Thyroid gland (tissue), 4 donors: Measurements from ENCODE around the gene PNP. TPM values are rescaled to one million over a fixed set of nuclear protein-coding genes. Genes with fewer than 3 reads are reported as not detected.

ENCODE experiments used
- DNase-seq, 2 donors: peaks; one replicate each; pipeline ENCODE4 v3.0.0-alpha.2; 2019
- H3K27ac ChIP-seq, 3 donors: fragments of 200-600 bp; sonication (generic); 1 replicate in 2 of 3; 2 replicates in 1 of 3; pipeline ENCODE4 v1.5.1; 2016 to 2019; ENCODE audit warnings: mild to moderate bottlenecking in 1 of 3, moderate library complexity in 1 of 3
- H3K27me3 ChIP-seq: fragments of 200-600 bp; sonication (generic); one replicate; pipeline ENCODE4 v1.5.1; 2019
- H3K36me3 ChIP-seq, 2 donors: fragments of 200-600 bp; sonication (generic); one replicate each; pipeline ENCODE4 v1.5.1; 2016 to 2019
- H3K4me1 ChIP-seq, 2 donors: fragments of 200-600 bp; sonication (generic); one replicate each; pipeline ENCODE4 v1.5.1; 2017 to 2019
- H3K4me3 ChIP-seq, 3 donors: fragments of 200-600 bp; sonication (generic); replicated peaks in 1 of 3; 1 replicate in 2 of 3; 2 replicates in 1 of 3; pipeline ENCODE4 v1.5.1; 2016; ENCODE audit warnings: mild to moderate bottlenecking in 1 of 3
- H3K9me3 ChIP-seq: fragments of 200-600 bp; sonication (generic); one replicate; pipeline ENCODE4 v1.5.1; 2017
- POLR2A ChIP-seq, 2 donors: fragments of 450-650 bp; IDR thresholded peaks; one replicate each; pipeline ENCODE4 v1.6.1; 2017; ENCODE audit warnings: antibody characterized with exemption in 2 of 2, mild to moderate bottlenecking in 2 of 2, moderate library complexity in 1 of 2
- WGBS, 2 donors: methylation state at CpG; one replicate each; pipeline ENCODE4 v1.1.5; 2017; 5-methylcytosine and 5-hydroxymethylcytosine counted together
- intact Hi-C: fragments of 100-400 bp; cut with DNase I; formaldehyde crosslinking; loops from one replicate; pipeline ENCODE4 v1.15.1; 2023
- total RNA-seq, 4 donors: library from RNA; depleted of rRNA; stranded (reverse); fragments of >200 nt; gene quantifications; one replicate each; pipeline ENCODE4 v1.2.3, GENCODE V29; 2016
- TF ChIP-seq, protein P1 (sequence below), 6 experiments: fragments of 200-600 bp in 3 of 6; fragments of 450-650 bp in 3 of 6; sonication (generic) in 3 of 6; IDR thresholded peaks; one replicate each; pipeline ENCODE4 v1.5.1; 2016 to 2019; ENCODE audit warnings: antibody characterized with exemption in 6 of 6, mild to moderate bottlenecking in 2 of 6, inconsistent platforms in 1 of 6, moderate library complexity in 1 of 6

PNP gene
- total RNA-seq, 4 donors from 2014 or later, result 13.9 to 29.3 (median 18.7) TPM

- H3K36me3 ChIP-seq, result no peaks in the 10 kb centered on the region
- intact Hi-C loops, result no loop called here
- H3K27me3 ChIP-seq, result no peaks in the 10 kb centered on the region
- H3K4me1 ChIP-seq, result peaks cover 10 to 14% of the 10 kb centered on the region in 2 donors
- H3K4me3 ChIP-seq, result peak overlapping the region in 1 of 3 donors; percentile 10
- no peak for TF ChIP-seq POLR2A (IDR thresholded peaks at IDR 0.05)
- TF ChIP-seq, protein P1, sequence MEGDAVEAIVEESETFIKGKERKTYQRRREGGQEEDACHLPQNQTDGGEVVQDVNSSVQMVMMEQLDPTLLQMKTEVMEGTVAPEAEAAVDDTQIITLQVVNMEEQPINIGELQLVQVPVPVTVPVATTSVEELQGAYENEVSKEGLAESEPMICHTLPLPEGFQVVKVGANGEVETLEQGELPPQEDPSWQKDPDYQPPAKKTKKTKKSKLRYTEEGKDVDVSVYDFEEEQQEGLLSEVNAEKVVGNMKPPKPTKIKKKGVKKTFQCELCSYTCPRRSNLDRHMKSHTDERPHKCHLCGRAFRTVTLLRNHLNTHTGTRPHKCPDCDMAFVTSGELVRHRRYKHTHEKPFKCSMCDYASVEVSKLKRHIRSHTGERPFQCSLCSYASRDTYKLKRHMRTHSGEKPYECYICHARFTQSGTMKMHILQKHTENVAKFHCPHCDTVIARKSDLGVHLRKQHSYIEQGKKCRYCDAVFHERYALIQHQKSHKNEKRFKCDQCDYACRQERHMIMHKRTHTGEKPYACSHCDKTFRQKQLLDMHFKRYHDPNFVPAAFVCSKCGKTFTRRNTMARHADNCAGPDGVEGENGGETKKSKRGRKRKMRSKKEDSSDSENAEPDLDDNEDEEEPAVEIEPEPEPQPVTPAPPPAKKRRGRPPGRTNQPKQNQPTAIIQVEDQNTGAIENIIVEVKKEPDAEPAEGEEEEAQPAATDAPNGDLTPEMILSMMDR (IDR thresholded peaks at IDR 0.05), result no peak
- DNase-seq, result peak; percentile 32 to 53
- peak overlapping the region in 1 of 3 donors; percentile 56 for H3K27ac ChIP-seq
- H3K9me3 ChIP-seq, result no peaks in the 10 kb centered on the region
- 26 to 34% methylated on average over 20 to 44 of the region's 44 CpGs for WGBS, 2 donors
Observed at GRCh38 chr14:20434701-20435581, 34.3 kb upstream of the PNP start.

- Histone ChIP-seq H3K4me1 (peaks cover 5 to 9% of the 10 kb centered on the region in 2 donors), H3K27me3 (no peaks in the 10 kb centered on the region), H3K36me3 (no peaks in the 10 kb centered on the region), H3K9me3 (no peaks in the 10 kb centered on the region), H3K4me3 (peak within 1 kb of the TSS in 1 of 3 donors; percentile 10), H3K27ac (peak within 1 kb of the TSS in 1 of 3 donors; percentile 56)
- no peak for TF ChIP-seq POLR2A (IDR thresholded peaks at IDR 0.05)
- TF ChIP-seq, protein P1 (IDR thresholded peaks at IDR 0.05), result no peak
- no peak for DNase-seq
- 65 to 78% methylated on average over 16 to 17 of the region's 17 CpGs for WGBS, 2 donors
- intact Hi-C loops, result no loop called here
Observed at GRCh38 chr14:20435582-20436362, 33.4 kb upstream of the PNP start, which contains the start of gene KLHL33. KLHL33 (minus strand) TSS chr14:20436166; CDS start chr14:20435811, 355 bp downstream.

- 95 to 99% methylated on average over 4 of the region's 4 CpGs for WGBS, 2 donors
- H3K27ac ChIP-seq, result no peak overlapping the region
Observed at GRCh38 chr14:20436363-20436755, 32.8 kb upstream of the PNP start.

GRCh38 chr14:20438664-20439063 is 30.5 kb upstream of the PNP start:
- H3K9me3 ChIP-seq, result no peaks in the 10 kb centered on the region
- 90 to 93% methylated on average over 7 of the region's 7 CpGs for WGBS, 2 donors
- TF ChIP-seq POLR2A (IDR thresholded peaks at IDR 0.05), result no peak
- TF ChIP-seq, protein P1 (IDR thresholded peaks at IDR 0.05), result no peak
- intact Hi-C loops, result no loop called here
- H3K4me1 ChIP-seq, result peaks cover 5 to 14% of the 10 kb centered on the region in 2 donors
- DNase-seq, result no peak
- H3K36me3 ChIP-seq, result no peaks in the 10 kb centered on the region
- no peaks in the 10 kb centered on the region for H3K27me3 ChIP-seq
- no peak overlapping the region for H3K4me3 ChIP-seq
- no peak overlapping the region for H3K27ac ChIP-seq

More at GRCh38 chr14:20436363-20436755, 32.8 kb upstream of the PNP start:
- no peaks in the 10 kb centered on the region for H3K9me3 ChIP-seq
- DNase-seq, result no peak
- H3K4me1 ChIP-seq, result peaks cover 5 to 9% of the 10 kb centered on the region in 2 donors
- TF ChIP-seq, protein P1 (IDR thresholded peaks at IDR 0.05), result no peak
- TF ChIP-seq POLR2A (IDR thresholded peaks at IDR 0.05), result no peak
- intact Hi-C loops, result no loop called here
- no peaks in the 10 kb centered on the region for H3K36me3 ChIP-seq
- no peak overlapping the region for H3K4me3 ChIP-seq
- H3K27me3 ChIP-seq, result no peaks in the 10 kb centered on the region
